ENCODE measurements around the gene B9D2.

Gene B9D2

GRCh38 chr19:41307954-41308449 lies 55.9 kb downstream of the B9D2 start:
- no peak for DNase-seq

GRCh38 chr19:41307090-41307875 lies 56.7 kb downstream of the B9D2 start:
- DNase-seq, result no peak

GRCh38 chr19:41305927-41306793 lies 57.8 kb downstream of the B9D2 start:
- no peak for DNase-seq

- no peak for DNase-seq
Measured at GRCh38 chr19:41304706-41305483, 59.1 kb downstream of the B9D2 start.
